Measurements from ENCODE around the gene FXYD5. TPM values are rescaled to one million over a fixed set of nuclear protein-coding genes. Genes with fewer than 3 reads are reported as not detected.

Gene FXYD5, protein sequence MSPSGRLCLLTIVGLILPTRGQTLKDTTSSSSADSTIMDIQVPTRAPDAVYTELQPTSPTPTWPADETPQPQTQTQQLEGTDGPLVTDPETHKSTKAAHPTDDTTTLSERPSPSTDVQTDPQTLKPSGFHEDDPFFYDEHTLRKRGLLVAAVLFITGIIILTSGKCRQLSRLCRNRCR
- total RNA-seq: 25.6 and 28.0 TPM in 2 replicates

DNA sequence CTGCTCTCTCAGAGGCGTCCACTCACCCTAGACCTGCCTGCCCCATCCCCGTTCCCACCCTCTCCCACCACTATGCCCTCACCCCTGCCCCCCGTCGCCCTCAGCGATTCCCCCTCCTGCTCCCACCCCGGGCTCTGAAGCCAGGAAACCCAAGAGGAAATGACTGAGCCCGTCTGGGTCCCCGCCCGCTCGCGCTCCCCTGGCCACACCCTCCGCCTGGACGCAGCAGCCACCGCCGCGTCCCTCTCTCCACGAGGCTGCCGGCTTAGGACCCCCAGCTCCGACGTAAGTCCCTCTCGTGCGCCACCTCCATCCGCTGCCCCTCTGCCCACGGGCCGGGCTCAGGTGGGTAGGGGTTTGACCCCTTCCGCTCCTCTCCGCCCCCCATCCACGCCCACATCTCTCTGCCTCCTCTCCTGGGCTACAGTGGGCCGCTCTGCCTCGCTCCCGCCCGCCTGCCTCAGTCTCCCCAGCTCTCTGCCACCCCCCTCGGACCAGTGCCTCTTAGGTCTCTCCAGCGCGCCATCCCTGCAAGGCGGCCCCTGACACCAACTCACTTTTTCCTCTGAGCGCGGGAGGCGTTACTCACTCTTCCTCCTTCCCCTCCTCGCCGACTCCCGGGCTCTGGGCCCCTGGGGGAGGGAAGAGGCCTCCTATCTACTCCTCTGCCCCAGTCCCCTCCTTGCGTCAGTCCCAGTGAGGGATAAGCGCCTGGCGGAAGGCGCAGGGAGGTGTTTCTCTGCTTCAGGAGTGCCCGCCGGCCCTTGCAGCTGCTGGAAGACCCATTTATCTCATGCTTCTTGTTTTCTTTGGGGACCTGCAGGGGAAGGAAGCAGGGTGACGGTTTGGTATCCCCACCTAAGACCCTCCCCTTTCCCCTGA is at the start of gene FXYD5:
Gene FXYD5 (plus strand): TSS at position 211 of the 882 bp plus-strand sequence. CDS start 816 bp downstream, outside the sequence.

DNA sequence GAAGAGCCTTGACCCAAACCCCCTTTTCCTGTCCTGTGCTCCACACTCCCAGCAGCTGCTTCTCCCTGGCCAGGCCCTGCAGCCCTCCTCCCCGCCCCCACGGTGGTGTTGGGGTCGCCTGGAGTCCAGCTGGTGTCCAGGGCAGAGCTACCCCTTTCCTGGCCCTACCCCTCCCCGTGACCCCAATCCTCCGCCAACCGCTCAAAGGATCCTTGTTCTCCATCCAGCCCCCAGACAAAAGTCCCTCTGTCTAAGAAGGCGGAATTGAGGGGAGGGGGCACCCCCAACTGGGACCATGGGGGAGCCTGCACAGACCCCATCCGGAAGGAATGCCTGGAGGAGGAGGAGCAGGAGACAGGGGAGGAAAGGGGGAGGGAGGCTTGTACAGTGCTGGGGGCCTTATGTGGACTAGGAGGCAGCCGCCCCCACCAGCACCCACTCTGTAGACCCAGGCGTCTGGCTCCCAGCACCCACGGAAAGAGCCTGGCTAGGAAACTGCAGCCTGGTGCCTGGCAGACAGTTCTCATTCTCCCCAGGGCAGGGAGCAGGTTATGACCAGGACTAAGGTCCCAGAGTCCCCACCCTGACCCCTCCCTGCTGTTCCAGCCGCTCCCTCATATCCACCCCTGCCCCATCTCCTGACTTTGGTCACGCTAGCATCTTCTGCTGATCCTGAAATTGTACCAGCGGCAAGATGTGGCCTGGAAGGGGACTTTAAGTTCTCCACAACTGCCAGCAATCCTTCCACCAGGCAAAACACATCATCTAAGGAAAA is 39.2 kb upstream of the FXYD5 start, which contains the start of gene FXYD3:
Gene FXYD3 (plus strand): TSS at position 647 of the 775 bp plus-strand sequence. CDS start 3,554 bp downstream, outside the sequence.

DNA sequence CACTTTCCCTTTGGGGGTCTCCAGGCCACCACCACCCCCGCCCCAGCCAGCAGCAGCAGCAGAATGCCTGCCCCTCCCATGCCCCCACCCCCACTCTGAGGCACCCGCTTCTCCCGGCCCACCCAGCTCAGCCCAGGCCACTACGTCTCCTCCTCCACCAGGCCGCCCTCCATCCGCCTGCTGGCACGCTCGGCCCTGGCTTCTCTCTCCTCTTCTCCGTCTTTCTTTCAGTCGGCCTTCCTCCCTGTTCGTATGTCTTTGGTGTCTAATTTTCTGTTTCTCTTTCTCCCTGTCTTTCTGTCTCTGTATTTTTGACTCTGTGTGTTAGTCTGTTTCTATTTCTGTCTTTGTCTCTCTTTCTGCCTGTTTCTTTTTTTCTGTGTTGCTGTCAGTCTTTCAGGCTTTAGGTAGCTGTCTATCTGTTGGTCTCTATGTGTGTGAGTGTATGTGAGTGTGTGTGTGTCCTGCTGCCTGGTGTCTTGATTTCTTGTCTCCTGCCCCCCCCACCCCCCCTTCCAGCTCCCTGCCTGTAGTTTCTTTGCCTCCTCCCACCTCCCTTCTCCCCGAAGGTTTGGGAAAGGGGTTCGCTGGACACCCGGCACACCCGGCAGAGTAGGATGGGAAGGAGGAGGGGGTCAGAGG is 19.8 kb upstream of the FXYD5 start, which contains the start of gene LGI4:
Gene LGI4 (minus strand): TSS at position 459 of the 642 bp plus-strand sequence. CDS start 379 bp downstream, at position 80.

DNA sequence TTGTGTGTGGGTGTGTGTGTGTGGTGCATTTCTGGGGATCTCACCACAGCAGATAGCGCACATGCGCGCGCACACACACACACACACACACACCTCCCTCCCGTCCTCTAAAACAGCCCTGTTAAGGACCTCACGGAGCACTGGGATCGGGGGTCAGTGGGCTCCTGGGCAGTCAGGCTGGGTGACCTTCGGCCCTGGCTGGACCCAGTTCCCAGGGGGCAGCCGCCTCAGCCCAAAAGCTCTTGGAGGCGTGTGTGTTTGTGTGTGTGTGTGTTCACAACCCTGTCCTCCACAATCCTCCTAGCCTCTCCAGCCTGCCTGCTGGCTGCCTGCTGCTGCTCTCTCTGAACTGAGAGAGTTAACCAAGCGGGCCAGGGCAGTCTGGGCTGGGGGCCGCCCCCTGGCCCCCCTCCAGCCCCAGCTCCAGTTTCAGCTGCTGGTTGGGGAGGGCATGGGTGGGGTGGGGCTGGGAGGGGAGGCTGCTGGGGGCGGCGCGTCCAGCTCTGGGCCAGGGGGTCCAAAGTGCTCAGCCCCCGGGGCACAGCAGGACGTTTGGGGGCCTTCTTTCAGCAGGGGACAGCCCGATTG is 16.1 kb upstream of the FXYD5 start, which contains the start of gene FXYD1:
Gene FXYD1 (plus strand): TSS at position 520 of the 588 bp plus-strand sequence. CDS start 1,256 bp downstream, outside the sequence.

DNA sequence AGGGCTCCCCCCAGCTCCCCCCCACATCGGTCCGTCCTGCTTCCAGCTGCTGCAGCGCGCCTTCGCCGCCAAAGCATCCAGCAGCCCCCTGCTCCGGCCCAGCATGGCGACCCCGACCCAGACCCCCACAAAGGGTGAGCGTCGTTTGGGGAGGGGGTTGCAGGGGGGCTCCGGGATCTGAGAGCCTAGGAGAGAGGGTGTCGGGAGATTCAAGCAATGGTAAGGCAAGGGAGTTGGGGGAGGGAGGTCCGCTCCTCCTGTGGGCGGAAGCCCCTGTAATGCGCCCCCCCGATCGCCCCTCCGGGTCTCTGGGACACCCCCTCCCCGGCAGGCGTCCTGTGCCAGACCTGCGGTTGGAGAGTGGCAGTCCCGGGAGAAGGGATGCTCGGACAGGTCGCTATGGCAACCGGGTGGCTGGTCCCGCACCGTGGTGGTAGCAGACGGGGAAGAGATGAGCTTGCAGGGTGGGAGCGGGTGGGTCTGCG is 11.3 kb upstream of the FXYD5 start, which contains the start of gene FXYD7:
Gene FXYD7 (plus strand): TSS at position 25 of the 485 bp plus-strand sequence. CDS start 79 bp downstream, at position 104.

Other genes with a start within 250 kb of the FXYD5 start
- 3.5 and 4.2 TPM in 2 replicates for gene ZNF30, start 227.8 kb upstream of the FXYD5 start, total RNA-seq
- 24.8 and 34.3 TPM in 2 replicates for gene ZNF792, start 190.5 kb upstream of the FXYD5 start, total RNA-seq
- 33.4 and 57.0 TPM in 2 replicates for gene GRAMD1A, start 154.4 kb upstream of the FXYD5 start, total RNA-seq
- gene SCN1B, start 124.3 kb upstream of the FXYD5 start, total RNA-seq: 7.6 and 8.1 TPM in 2 replicates
- gene HPN, start 113.0 kb upstream of the FXYD5 start, total RNA-seq: not detected in 2 replicates
- not detected in 2 replicates for gene FXYD3, start 38.9 kb upstream of the FXYD5 start, total RNA-seq
- gene LGI4, start 19.7 kb upstream of the FXYD5 start, total RNA-seq: 0.09 TPM in 1 of 2 replicates, not detected in the other
- not detected in 2 replicates for gene FXYD1, start 15.9 kb upstream of the FXYD5 start, total RNA-seq
- not detected in 2 replicates for gene FXYD7, start 11.5 kb upstream of the FXYD5 start, total RNA-seq
- gene FAM187B, start 74.0 kb downstream of the FXYD5 start, total RNA-seq: not detected in 2 replicates
- 0.19 and 0.27 TPM in 2 replicates for gene LSR, start 94.3 kb downstream of the FXYD5 start, total RNA-seq
- 39.9 and 49.2 TPM in 2 replicates for gene USF2, start 114.2 kb downstream of the FXYD5 start, total RNA-seq
- gene HAMP, start 127.8 kb downstream of the FXYD5 start, total RNA-seq: under 0.01 and 0.09 TPM in 2 replicates
- not detected in 2 replicates for gene MAG, start 137.4 kb downstream of the FXYD5 start, total RNA-seq
- not detected in 2 replicates for gene CD22, start 174.5 kb downstream of the FXYD5 start, total RNA-seq
- not detected in 2 replicates for gene FFAR1, start 193.2 kb downstream of the FXYD5 start, total RNA-seq
- gene FFAR3, start 203.7 kb downstream of the FXYD5 start, total RNA-seq: not detected in 2 replicates
- not detected in 2 replicates for gene GPR42, start 216.3 kb downstream of the FXYD5 start, total RNA-seq

Data from endothelial cell of coronary artery (primary cell).